Stimulated activated CD4-positive, alpha-beta T cell treated with anti-CD3 and anti-CD28 coated beads, Interleukin-1b, Interleukin-23, amount 100 ng/mL, for 4 hours (primary cell): ENCODE measurements around the gene RELT.

Source experiments
- DNase-seq, 2 donors: peaks; one replicate each; pipeline ENCODE4 v3.0.0-alpha.2; 2020; ENCODE audit warnings: low read depth in 2 of 2

RELT gene

DNA sequence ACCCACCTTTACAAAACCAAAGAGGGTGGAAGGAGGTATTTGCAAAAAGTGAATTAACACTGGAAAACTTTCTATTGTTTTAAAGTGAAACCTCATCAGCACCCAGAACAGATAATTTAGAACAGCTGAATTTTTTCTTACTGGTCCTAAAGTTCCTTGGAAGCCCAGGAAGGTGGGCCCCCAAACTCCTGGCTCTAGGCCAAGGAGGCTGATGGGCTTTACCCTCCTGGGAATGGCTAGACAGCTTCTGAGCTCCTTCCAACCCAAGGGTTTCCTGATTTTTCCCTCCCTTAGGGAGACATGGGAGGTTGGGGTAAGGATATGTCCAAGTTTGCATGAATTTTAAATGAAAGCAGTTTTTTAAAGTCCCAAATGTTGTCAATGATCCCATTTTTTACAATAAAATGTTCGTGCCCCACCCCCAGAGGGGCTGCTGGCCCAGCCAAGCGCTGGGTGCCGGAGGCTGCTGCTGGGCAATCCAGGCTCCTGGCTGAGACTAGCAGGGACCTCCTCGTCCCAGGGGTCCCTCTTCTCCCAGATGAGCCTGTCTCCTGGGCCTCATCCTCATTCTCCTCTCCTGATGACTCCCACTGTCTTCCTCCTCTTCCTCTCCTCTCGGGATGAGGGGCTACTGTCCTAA is 28.4 kb downstream of the RELT start:
- DNase-seq = no peak

DNA sequence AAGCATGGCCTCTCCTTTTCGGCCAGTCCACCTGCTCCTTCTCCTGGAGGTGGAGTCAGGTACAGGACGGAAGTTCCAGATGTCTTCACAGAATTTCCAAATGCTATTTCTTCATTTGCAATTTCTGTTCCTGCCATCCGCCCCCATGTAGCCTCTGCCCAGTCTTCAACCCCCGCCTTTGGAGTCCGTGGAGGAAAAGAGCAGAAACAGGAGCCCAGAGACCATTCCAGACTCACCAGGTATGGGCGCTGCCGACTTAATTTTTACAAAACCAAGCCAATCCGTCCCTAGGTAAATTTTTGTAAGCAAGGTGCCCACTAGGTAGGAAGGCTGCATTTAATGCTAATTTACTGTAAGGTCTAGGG is 28.9 kb downstream of the RELT start:
- DNase-seq = no peak

DNA sequence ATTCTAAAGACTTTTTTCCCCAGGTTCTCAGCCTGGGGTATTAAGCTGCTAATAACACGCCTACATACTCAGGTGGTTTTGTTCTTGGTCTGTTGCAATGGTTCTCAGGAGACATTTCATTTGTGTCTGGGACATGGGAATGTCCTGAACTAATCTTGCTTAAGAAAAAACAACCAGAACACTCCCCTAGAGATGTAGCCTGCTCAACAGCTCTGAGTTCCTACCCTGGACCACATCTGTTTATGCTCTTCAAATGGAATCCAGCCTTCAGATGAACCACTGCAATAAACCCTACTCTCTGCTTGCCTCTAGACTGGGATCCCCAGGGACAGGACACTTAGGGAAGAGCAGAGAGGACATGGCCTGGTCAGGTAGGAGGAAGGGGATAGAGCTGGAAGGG is 29.9 kb downstream of the RELT start:
- no peak for DNase-seq

DNA sequence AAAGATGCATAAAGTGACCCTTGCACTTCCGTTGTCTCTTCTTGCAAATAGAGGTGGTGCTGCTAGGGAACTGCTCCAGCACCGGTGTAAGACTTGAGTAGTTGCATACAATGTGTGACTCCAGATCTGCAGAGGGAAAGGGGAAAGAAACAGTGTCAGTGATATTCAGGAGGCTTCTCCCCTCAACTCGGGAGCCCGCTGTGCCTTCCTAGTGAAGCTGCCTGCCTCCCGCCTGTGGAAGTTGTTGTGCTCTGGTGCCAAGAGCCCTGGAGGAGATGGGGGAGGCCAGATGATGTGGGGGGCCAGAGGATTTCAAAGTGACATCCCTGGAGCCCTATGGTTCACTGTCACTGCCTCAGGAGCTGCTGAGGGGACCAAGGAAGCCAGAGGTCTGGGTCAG is 30.4 kb downstream of the RELT start:
- no peak for DNase-seq

DNA sequence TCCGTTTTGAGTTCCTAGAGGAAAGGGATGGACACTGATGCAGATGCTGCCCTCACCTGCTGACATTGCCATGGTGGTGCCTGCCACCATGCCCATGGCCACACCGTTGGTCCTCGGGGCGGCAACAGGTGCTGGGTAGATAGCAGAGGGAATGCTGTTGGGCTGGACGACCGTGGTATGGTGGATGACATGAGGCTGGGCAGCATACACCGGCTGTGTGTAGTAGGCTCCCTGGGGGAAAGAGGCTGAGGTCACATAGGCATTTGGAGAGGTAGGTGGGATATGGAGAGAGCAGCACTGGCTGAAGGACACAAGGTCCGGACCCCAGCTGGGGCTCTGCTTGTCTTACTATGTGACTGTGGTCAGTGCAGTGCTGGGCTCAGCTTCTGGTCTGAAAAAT is 33.2 kb downstream of the RELT start:
- no peak for DNase-seq

DNA sequence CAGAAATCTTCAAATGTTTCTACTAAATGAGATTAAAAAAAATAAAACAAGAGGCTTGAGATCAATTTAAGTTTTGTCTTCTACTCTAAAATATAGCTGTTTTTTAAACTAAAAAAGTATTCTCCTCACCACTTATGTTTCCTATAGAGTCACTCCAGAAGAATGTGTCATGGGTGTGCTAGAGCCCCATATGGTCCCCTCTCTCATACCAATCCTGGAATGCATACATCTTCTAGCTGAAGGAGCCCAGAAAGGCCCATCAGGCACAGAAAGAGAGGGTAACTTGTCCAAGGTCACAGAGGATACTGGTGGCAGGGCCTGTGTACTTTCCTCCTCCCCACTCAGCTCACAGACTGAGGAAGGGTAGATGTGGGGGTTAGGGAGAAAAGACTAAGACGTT is 34.4 kb downstream of the RELT start:
- DNase-seq = no peak

DNA sequence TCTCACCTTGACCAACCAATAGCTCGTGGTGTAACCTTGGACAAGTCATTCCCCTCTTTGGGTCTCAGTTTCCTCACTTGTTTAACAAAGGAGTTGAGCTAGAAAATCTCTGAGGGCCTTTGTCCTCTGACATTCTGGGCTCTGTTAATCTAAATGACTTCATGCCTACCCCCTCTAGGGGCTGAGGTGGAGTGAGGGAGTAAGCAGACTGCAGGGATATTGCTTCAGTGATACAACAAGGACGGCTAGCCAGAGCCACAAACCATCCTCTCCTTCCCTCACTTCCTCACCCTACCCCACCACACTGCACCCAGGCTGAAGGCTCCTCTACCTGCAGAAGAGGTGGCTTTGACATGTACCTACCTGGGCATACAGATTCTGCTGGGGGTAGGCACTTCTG is 34.8 kb downstream of the RELT start:
- DNase-seq = no peak

DNA sequence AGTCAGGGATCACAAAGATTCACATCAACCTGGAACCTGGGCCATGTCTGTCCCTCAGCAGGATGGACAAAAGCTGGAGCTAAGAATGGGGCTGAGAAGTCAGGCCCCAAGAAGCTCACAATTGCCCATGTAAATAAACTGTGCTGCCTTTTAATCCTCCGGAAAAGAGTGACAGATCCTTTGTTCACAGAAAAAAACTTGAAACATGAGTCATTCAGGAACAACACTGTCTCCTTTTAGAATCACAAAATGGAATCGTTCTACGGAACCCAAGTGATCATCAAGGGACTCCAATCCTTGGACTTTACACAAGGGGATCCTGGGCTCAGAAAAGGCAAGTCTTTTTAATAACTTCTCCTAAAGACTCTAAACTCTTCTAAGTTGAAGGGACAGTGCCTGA is 36.1 kb downstream of the RELT start:
- no peak for DNase-seq

DNA sequence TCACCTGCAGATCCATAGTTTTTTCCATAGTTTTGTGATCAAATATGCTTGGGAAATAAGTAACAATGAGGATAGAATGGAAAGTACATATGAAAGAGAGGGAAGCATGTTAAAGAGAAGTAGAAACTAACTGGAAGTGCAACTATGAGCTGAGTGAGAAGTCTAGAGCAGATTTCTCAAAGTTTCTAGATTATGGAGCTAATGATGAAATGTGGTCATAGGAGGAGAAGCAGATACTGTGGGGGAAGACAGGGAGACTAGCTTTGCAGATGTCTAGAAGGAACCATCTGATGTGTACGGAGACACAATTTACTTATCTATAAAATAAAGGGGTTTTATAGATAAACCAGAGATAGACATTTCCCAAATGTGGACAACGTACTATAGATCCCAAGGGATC is 37.1 kb downstream of the RELT start:
- DNase-seq = no peak

DNA sequence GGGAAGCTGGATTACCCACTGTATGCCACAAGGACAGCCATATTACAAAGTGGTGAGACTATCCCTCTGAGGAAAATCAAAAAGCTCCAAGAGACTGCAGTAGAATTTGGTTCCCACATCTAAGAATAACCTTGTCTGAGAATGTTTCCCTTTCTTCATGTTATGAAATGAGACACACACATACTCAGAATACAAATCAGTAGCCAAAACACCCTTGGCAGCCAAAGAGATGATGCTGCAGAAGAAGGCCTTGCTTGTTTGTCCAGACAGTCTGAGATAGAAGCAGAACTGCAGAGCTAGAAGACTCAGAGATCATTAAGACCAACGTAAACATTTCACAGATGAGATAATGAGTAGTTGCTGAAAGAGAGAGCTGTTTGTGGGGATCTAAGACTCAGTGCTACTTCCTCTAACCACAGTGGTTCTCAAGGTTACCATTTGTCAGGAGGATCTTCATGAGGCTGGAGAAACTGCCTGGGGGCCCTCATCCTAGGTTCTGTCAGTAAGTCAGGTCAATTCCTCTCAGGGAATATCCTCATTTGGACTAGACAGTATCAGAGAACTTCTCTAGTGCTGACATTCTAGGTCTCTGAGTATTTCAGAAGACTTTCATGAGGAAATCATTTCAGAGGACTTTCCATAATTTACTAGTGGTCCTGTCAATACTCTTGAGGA is 38.9 kb downstream of the RELT start:
- DNase-seq = no peak

DNA sequence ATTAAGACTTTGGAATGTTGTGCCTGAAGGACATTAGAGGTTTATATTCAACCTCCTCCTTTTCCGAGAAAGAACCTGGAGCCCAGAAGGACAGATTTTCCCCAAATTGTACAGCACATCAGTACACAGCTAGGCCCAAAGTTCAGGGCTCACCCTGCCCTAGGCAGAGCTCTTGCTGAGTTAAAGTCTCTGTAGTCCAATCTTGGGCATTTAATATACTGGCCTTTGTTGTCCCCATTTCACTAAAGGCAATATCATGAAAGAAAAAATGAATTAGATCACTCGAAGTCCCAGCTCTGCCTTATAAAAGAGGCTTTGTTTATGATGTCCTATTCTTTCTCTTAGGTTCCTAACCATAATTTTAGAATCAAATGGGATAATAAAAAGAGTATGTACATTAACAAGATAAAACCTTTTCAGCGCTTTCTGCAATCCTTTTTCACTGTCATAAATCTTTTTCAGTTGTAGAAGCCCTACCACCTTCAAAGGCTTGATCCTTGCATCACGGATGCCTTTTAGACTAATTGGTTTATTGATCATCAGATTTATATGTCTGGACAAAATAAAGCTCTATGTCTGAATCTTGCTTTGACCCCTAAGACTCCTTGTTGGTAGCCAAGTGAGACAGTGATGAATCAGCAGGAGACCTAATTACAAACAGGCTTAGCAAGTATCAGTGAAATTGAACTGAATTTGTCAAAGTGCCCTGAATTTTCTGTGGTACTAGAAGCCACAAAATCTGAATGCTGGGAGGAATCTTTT is 39.8 kb downstream of the RELT start:
- no peak for DNase-seq

DNA sequence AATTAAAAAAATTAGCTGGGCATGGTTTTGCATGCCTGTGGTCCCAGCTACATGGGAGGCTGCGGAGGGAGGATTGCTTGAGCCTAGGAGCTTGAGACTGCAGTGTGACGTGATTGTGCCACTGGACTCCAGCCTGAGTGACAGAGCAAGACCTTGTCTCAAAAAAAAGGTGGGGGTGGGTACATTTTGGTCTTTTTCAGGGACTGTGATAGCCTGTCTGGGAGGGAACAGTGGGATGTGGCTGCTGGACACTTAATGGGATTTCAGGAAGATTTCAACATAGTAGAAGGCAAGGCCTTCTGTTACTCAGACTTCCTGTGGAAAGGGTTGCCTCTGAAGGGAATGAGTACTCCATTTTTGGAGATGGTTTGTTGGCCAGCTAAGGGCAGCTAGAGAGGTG is 40.6 kb downstream of the RELT start:
- no peak for DNase-seq

DNA sequence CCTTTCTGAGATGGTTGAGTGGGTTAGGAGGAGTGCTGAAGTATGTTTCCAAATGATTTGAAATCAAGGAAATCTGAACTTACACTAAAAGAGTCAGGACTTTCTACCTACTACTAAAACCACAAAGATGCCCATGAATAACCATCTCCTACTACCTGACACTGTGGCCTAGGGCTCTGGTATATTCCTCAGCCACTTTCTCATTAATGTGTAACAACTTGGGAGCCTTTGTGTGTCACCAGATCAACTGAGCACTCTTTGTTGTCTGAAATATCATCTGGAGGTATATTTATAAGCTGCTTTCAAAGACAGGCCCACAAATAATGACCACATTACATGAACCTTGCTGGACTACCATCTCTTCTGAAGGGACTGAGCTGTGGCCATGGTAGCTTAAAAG is 43.9 kb downstream of the RELT start:
- DNase-seq = no peak

DNA sequence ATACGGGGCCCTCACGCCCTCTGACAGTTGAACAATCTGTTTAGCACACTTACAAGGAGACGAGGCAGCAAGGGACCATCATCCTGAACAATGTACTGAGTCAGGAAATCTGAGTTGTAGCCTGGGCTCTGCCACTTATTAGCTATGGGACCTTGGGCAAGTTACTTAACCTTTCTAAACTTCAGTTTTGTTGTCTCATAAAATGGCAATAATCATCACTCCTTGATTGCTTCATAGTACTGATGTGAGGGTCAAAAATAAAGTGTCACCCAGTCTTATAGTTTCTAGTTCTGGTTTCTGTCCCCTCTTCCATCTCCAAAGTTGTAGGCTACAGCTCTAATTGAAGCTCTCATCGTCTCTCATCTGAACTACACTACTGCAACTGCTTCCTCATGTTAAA is 46.7 kb downstream of the RELT start:
- DNase-seq = no peak

DNA sequence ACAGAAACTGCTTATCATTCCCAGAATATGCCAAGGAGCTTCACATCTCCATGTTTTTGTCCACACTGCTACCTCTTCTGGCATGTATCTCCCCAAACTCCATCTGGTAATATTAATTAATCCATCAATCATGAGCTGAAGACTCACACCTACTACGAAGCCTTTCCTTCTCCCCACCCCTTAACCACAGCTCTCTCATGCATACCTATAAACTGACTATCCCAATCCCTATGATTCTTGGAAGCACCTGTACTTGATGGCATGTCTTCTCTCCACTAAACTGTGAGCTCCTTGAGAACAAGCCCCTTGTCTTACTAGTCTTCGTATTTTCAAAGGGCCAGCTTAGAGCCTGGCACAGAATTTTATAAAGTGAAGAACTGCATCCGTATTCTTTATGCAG is 47.3 kb downstream of the RELT start:
- no peak for DNase-seq

DNA sequence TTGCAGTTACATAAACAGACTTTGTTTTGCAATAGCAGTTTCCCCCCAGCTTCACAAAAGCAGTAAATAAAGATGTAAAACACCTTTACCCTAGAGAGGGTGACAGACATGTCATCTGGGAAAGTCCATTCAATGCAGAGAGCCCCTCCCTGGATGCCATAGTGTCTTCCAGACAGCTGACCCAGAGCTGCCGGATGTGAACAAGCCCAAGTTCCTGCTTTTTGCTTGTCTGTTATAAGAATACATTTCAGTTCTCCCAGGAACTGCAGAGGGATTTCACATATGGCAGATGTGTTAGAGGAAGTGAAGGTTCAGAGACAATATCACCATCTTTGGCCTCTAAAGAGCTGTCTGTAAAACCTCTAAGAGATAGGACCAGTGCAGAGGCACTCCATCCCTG is 48.9 kb downstream of the RELT start:
- DNase-seq = no peak

DNA sequence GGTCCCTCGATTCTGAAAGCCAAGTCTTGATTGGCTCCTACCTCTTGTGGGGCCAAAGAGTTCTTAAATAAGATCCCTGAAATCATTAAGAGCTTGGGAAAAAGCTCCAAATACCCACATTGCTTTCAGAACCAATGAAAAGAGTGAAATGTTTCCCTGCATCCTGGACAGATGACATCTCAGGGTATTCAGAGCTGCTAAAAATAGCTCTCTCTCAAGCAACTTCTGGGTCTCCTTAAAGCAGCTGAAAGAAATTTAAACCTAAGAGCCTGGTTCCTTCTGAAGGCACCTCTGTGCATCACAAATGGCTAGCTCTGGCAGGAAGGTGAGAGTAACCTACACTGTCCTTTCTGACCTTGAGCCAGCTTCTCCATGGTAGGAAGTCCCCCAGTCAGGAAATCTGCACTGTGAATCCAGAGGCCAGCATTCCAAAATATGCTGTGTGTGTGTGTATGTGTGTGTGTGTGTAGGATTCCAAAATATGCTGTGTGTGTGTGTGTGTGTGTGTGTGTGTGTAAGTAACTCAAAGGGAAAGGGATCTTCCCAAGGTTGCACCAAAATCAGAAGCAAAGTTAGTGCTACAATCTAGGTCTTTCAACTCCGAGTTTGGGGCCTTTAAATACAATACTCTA is 50.1 kb downstream of the RELT start:
- DNase-seq = no peak

DNA sequence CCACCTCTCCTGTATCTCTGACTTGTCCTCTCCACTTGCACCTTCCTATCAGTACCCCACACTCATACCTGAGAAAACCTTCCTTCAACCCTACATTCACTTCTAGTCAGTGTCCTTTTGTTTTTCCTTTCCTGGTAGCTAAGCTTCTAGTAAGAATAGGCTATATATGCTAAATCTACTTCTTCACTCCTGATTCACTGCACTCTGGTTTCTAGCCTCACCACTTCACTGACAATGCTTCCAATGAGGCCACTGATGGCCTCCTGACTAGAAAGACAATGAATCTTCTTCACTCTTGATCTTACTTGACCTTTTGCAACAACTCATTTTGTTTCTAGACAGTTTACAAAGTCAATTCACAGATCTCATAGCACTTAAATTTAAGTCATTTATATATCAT is 52.0 kb downstream of the RELT start:
- DNase-seq = no peak

DNA sequence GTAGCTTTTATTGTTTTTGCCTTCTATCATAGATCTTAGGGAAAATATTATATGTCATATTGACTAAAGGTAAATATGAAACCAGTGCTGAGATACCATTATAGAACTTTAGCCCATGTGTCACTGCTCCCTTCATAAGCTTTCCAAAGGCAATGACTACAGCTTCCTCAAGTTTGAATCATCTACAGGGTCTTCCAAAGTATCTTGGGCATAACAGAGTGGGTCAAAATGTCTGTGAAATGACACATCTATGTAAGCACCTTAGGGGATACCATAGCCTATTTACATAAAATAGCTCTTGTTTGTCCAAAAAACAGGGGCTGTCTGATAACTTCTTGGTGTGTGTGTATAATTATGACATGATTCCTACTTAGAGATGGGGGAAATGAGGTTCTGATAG is 52.5 kb downstream of the RELT start:
- DNase-seq = no peak

DNA sequence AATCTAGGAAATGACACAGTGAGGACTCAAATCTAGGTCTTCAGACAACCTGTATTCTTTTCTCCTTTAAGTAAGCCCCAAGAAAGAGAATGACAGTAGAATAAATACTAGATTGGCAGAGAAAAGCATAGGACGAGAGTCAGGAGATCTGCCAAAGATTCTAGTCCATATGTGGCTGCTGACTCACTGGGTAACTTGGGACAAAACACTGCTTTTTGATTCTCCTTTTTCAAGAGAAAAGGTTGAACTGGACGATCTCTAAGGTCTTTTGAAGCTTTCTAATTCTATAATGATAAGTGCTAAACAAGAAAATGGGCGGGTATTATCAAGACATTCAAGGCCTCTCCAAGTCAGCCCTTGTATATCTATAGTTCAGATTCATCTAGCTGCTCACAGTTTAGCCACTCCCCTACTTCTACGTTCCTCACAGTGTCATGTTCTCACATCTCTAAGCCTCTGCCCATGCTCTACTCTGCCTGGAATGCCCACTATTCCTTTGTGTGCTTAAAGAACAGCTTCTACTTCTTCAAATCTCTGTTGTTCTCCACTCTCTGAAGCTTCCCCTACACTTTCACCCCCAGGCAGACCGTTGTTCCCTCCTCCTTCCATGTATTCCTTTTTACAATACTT is 53.0 kb downstream of the RELT start:
- no peak for DNase-seq

DNA sequence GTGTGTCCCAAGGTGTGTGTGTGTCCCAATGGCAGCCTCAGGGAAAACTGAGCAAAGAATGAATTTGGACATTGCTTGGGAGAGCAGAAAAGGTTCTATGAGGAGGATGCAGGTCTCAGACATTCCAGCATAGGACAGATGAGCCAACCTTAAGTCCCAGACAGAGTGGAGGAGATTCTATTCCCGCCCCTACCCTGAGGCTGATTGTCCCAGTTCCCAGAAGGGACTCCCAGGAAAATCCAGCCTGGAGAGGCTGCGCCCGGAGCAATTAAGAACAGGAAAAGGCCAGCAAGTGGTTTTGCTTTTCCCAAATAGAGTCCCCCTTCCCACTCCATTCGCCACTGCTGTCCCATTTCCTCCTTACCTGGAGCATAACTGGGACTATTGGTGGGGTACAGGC is 54.1 kb downstream of the RELT start:
- DNase-seq = no peak

DNA sequence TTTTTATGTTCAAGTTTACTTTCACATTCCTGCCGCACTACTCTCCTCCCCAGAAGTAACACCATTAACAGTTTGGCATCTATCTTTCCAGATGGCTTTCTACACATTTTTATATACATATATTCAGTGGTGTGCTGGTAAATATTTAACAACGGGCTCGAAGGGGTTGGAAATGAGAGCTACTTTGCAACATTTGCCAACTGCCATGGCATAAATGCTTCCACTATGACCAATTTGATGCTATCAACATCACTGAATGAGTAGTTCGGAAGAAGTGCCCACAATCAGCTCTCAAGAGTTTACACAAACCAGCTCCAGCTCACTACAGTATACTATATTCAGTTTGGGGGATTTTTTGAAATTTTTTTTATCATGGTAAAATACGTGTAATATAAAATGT is 55.2 kb downstream of the RELT start:
- DNase-seq = no peak
